NCI-H345 (cell line): ENCODE data around the gene SLC23A1.
"Not testable (repeated sequence)": the region's sequence is repeated elsewhere in the genome, so short reads cannot be mapped to it uniquely, and the experiment has no call there.

ENCODE experiments used
- DNase-seq: peaks from one replicate; lab custom pipeline; 2025; lab: John Stamatoyannopoulos, UW

SLC23A1 gene

DNA sequence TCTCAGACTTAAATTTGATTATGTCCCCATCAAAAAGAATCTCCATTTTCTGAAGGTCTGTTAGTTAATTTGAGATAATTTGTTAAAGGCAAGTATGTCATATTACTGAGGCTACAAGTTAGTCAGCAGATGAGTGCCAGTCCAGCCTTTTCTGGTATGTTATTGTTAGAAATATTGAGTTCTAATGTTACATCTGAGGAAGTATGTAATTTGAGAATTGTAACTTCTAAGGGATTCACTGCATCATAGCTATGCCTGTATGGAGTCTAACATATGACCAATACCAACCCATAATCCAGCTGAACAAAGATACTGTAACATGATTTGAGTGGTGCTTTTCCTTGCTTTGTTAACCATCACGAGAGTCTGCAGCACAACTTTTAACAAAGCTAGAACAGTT is 13.9 kb downstream of the SLC23A1 start:
- DNase-seq = no peak

DNA sequence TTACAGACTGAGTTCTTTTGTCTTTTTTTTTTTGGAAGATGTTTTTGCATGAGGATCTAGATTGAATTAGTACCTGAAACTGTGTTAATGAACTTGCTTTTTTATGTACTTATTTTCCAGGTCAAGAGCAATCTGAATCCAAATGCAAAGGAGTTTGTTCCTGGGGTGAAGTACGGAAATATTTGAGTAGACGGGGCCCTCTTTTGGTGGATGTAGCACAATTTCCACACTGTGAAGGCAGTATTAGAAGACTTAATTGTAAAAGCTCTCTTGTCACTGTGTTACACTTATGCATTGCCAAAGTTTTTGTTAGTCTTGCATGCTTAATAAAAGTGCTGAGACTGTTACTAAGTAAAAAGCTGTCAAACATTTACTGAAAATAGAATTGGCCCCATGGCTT is 14.5 kb downstream of the SLC23A1 start:
- no peak for DNase-seq

DNA sequence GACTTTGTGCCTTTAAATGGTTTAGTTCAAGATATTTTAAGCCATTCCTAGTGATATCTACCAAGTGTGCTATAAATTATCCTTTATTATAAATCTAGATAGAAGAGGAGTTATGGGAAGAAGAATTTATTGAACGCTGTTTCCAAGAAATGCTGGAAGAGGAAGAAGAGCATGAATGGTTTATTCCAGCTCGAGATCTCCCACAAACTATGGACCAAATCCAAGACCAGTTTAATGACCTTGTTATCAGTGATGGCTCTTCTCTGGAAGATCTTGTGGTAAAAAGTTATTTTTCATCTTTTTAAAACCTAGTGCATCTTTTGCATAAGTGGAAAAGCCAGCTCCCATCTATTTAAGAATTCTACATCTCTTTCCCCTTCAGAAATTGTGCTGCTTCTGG is 18.6 kb downstream of the SLC23A1 start:
- DNase-seq = no peak

DNA sequence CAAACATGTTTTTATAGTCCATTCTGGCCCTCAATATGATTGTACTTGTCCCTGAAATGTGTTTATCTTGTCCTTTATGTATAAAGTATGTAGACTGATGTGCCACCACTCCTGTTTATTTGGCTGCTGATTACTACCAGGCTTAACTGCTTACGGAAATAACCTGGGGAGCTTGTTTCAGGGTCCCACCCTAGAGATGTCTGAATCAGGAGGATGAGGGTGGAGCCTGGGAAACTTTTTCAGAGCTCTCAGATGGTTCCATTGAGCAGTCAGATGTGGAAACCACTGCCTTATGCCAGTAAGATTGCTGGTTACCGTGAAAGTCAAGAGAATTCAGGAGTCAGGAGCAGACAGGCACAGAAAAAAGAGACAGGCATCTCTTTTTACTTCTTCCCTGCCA is 19.2 kb downstream of the SLC23A1 start:
- DNase-seq = no peak

DNA sequence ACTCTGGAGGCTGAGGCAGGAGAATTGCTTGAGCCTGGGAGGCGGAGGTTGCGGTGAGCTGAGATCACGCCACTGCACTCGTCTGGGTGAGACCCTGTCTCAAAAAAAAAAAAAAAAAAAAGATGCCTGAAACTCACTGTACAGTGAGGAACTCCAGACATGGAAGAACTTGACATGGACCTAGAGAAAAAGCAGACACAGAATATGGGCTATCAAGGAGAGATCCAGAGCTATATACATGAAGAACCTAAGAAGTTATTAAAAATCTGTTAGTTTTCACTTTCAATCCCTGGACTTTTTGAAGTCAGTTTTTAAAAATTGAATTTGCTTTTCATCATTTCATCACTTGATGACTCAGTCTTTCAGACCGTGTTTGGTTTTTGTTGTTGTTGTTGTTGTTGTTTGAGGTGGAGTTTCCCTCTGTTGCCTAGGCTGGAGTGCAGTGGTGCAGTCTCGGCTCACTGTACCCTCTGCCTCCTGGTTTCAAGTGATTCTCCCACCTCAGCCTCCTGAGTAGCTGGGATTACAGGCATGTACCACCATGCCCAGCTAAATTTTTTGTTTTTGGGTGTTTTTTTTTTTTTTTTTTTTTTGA is 21.2 kb downstream of the SLC23A1 start:
- no peak for DNase-seq

DNA sequence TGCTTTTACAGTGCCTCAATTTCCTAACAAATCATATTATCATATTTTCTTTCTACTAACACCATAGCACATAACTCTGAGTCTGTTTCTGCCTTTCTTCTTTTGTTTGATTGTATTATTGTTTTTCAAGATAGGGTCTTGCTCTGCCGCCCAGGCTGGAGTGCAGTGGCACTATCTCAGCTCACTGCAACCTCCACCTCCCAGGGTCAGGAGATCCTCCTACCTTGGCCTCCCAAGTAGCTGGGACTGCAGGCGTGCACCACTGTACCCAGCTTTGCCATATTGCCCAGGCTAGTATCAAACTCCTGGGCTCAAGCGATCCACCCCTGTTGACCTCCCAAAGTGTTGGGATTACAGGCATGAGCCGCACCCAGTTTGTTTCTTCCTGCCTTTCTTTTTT is 22.7 kb downstream of the SLC23A1 start:
- DNase-seq = no peak

DNA sequence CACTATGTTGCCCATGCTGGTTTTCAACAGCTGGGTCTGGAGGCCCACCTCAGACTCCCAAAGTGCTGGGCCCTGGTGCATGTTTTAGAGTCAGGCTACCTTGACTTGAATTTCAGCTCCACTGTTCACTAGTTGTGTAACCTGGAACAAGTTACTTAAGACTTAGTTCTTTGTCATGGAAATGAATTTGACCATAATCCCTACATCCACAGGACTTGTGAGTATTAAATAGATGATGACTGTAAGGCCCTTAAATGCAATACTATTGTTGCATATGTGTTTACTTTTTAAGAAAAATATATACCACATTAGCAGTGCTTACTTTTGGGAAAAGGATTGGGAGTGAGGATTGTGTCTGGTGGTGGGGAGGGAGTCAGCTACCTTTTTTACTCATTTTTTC is 25.0 kb downstream of the SLC23A1 start:
- DNase-seq = no peak

DNA sequence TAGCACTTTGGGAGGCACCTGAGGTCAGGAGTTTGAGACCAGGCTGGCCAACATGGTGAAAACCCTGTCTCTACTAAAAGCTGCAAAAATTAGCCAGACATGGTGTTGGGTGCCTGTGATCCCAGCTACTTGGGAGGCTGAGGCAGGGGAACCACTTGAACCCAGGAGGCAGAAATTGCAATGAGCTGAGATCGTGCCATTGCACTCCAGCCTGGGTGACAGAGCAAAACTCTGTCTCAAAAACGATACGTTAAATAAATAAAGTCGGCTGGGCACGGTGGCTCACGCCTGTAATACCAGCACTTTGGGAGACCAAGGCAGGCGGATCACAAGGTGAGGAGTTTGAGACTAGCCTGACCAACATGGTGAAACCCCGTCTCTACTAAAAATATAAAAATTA is 27.2 kb downstream of the SLC23A1 start:
- DNase-seq = not testable (repeated sequence)

DNA sequence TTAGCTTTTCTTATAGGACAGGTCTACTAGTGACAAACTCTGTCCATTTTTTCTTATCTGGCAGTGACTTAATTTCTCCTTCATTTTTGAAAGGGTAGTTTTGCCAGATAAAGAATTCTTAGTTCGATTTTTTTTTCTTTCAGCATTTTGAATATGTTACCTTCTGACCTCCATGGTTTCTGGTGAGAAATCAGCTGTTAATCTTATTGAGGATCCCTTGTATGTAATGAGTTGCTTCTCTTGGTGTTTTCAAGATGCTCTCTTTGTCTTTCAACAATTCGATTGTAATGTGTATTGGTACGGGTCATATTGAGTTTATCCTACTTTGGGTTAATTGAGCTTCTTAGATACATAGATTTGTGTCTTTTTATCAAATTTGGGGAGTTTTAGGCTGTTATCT is 28.9 kb downstream of the SLC23A1 start:
- DNase-seq = no peak

DNA sequence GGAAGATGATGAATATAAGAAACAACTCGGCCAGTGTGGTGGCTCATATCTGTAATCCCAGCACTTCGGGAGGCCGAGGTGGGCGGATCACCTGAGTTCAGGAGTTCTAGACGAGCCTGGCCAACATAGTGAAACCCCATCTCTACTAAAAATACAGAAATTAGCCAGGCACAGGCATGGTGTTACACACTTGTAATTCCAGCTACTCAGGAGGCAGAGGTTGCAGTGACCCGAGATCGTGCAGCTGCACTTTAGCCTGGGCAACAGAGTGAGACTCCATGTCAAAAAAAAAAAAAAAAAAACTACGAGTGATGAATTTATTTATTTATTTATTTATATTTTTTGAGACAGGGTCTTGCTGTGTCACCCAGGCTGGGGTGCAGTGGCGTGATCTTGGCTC is 35.2 kb downstream of the SLC23A1 start:
- DNase-seq = not testable (repeated sequence)

DNA sequence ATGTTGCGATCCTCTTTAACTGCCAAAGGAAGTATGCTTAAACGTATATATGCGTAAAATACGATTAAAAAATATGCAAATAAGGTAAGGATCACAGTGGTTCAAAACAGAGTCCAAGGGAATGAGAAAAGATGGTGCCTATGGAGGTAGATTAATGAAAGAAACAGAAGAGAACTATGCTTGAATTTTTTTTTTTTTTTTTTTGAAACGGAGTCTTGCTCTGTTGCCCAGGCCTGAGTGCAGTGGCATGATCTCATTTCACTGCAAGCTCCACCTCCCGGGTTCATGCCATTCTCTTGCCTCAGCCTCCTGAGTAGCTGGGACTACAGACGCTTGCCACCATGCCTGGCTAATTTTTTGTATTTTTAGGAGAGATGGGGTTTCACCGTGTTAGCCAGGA is 37.7 kb downstream of the SLC23A1 start:
- DNase-seq = not testable (repeated sequence)

DNA sequence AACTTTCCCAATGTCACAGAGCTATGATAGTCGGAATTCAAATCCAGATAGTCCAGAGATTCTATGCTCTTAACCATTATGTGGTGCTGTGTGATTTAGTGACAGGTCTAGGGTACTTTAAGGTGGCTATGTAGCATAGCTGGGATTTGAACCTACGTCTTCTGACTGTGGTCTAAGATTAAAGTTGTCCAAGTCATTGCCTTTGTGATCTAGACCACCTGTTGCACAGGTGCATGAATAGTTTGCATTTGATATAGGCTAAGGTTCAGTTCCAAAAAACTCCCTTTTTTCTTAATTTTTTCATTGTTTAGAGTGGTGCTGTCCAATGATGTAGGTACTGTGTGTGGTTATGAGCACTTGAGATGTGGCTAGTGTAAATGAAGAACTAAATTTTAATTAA is 38.9 kb downstream of the SLC23A1 start:
- no peak for DNase-seq

DNA sequence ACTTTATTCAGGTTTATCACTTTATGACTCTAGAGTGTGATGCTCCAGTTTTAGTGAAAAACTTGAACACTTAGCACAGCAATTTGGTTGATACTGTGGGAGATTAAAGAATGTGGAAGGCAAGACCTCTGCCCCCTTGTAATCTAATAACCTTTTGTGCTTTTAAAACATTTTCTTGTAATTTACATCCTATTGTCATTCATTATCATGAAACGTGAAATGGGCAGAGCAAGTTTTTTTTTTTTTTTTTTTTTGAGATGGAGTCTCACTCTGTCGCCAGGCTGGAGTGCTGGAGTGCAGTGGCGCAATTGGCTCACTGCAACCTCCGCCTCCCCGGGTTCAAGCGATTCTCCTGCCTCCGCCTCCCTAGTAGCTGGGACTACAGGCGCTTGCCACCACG is 39.6 kb downstream of the SLC23A1 start:
- no peak for DNase-seq

DNA sequence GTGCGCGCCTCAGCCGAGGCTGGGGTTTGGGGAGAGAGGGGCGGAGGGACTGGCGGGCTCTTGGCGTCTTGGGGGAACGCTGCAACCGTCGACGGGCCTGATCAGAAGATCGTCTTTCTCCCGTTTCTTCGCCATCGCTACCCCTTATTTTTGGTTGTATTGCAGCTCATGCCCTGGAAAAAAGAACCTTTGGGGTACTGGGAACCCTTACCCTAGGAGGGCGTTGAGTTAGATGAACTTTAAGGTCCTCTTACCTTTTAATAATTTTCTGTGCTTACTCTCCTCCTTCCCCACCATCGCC is 40.7 kb downstream of the SLC23A1 start:
- DNase-seq = no peak

DNA sequence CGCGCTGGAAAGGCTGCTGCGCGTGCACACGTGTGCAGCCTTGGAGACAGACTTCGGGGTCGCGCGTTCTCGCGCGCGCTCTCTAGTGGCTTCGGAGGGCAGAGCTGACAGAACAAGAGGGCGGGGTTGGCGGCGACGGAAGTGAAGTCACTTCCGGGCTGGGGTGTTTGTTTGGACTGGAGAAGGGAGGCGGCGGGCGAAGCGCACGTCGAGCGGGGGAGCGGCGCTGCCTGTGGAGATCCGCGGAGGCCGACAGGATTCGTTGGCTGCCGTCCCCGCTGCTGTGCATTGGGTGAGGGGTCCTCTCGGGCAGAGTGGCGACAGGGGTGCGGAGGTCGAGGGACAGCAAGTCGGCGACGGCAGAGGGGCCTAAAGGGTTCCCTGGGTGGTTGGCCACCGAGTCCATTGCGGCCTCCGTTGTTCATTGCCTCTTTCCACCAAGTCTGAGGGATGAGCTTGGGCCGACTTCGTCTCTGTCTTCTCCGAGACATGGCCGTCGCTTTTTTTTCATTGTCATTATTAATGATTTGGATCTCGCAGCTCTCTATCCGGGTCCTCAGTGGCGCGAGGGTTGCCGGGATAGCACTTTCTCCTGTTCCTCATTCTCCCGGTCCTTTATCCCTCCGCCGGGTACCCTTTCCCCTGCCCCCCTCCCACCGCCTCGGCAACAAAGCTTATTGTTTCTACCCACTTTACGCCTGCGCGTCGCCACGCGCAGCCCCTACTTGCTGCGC is 41.2 kb downstream of the SLC23A1 start, which contains the start of gene PAIP2:
Gene PAIP2 (plus strand): TSS at position 166 of the 734 bp plus-strand sequence. CDS start 21,931 bp downstream, outside the sequence.
- peak; percentile 99 for DNase-seq

DNA sequence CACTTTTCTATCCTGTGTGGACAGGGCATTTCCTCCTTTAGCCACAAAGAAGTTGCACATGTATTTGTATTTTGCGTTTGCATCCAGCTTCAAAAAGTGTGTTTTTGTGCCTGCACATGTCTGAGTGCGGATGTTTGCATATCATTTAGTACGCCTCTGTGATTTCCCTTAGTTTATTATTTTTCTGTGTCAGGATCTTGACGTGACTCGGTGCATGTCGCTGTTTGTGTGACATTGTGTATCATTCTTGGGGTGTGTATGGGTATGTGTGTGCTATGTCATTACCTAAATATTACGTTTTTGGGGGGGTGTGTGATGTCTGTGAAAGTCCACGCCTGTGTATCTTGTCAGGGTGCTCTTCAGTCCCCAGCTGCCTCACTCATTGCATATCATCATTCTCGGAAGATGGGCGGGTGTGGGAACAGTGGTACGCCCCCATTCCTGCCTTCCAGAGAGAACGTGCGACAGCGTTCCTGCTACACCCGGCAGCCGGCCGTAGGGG is 41.9 kb downstream of the SLC23A1 start:
- DNase-seq = no peak

DNA sequence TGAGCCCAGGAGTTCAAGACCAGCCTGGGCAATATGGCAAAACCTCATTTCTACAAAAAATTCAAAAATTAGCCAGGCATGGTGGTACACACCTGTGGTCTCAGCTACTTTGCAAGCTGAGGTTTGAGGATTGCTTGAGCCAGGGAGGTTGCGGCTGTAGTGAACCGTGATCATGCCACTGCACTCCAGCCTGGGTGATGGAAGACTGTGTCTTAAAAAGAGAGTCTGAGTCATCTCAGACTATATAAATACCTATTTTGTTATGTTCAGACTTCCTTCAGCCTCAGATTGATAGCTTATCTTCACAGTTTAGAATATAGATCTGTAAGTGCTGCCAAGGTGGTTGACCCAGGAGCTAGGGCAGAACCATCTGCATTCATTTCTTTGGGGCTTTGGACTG is 43.0 kb downstream of the SLC23A1 start:
- no peak for DNase-seq

DNA sequence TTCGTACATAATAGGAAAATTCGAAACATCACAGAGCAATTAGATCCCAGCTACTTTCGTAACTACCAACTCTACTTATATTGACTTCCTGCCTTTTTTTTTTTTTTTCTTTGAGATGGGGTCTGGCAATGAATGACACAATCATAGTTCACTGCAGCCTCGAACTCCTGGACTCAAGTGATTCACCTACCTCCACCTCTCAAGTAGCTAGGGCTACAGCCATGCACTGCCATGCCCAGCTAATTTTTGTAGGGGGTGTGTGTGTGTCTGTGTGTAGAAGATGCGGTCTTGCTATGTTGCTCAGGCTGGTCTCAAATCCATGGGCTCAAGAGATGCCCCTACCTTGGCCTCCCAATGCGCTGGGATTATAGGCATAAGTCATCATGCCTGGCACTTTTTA is 47.3 kb downstream of the SLC23A1 start:
- no peak for DNase-seq
